ENCODE data around the gene MFSD12.

MFSD12 gene

DNA sequence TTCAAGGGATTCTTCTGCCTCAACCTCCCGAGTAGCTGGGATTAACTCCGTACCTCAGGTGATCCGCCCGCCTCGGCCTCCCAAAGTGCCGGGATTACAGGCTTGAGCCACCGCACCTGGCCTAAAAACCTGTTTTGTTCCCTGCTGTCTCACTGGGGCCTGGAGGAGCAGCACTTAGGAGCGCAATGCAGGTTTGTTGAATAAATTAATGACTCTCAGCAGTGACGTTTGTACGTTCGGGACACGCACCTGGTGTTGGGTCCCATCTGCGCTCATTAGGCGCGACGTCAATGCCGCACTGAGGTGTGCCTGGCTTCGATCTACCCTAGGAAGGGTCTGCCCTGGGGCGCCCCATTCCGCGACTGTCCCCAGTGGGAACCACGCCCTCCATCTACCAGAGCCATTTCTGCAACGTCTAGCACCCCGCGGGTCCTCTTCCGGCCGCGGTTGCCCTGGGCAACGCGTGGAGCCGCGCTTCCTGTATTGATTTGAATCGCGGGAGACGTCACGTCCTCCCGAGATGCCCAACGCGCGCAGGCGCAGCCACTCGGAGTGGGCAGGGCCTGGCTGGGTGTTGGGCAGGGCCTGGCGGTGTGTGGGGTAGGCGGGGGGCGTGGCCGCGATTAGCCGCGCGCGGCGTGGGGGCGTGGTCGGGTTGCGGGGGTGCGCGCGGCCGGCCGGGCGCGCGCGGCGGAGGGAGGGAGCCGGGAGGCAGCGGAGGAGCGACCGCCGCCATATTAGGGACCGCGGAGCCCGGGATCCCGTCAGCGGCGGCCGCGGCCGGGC lies 51.6 kb downstream of the MFSD12 start, which contains the start of gene FZR1:
Gene FZR1 (plus strand): TSS at position 714 of the 786 bp plus-strand sequence. CDS start 16,679 bp downstream, outside the sequence.
- Histone ChIP-seq H3K4me3 (ENCODE audit: low read length) (peak within 1 kb of the TSS; percentile 69), H3K36me3 (ENCODE audit: control insufficient read depth, low read depth, low read length) (no peaks in the 10 kb centered on the region), H3K9ac (ENCODE audit: low read length) (peak within 1 kb of the TSS; percentile 67), H3K4me1 (ENCODE audit: control insufficient read depth, low read depth, low read length) (no peaks in the 10 kb centered on the region), H3K9me3 (ENCODE audit: control insufficient read depth, low read depth, low read length) (no peaks in the 10 kb centered on the region), H3K27ac (ENCODE audit: low read length) (peak within 1 kb of the TSS; percentile 88), H3K27me3 (ENCODE audit: control insufficient read depth, insufficient read depth, low read length) (no peaks in the 10 kb centered on the region)

DNA sequence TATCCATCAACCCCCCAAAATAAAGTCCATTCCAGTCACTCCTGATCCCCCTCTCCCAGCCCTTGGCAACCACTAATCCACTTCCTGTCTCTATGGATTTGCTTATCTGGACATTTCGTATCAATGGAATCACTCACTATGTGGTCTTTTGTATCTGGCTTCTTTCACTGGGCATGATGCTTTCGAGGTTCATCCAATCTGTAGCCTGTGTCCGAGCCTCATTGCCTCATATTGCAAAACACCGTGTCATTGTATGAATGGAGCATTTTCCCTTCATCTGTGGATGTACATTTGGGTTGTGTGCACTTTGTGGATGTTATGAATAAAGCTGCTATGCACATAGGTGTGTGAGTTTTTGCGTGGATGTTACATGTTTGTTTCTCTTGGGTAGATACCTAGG lies 52.7 kb downstream of the MFSD12 start:
- H3K4me1 ChIP-seq (ENCODE audit: control insufficient read depth, low read depth, low read length), result no peaks in the 10 kb centered on the region
- H3K27ac ChIP-seq (ENCODE audit: low read length), result peak overlapping the region; percentile 37
- no peaks in the 10 kb centered on the region for H3K36me3 ChIP-seq (ENCODE audit: control insufficient read depth, low read depth, low read length)
- H3K9me3 ChIP-seq (ENCODE audit: control insufficient read depth, low read depth, low read length), result no peaks in the 10 kb centered on the region
- H3K4me3 ChIP-seq (ENCODE audit: low read length), result no peak overlapping the region
- no peaks in the 10 kb centered on the region for H3K27me3 ChIP-seq (ENCODE audit: control insufficient read depth, insufficient read depth, low read length)
- H3K9ac ChIP-seq (ENCODE audit: low read length), result peak overlapping the region; percentile 67

DNA sequence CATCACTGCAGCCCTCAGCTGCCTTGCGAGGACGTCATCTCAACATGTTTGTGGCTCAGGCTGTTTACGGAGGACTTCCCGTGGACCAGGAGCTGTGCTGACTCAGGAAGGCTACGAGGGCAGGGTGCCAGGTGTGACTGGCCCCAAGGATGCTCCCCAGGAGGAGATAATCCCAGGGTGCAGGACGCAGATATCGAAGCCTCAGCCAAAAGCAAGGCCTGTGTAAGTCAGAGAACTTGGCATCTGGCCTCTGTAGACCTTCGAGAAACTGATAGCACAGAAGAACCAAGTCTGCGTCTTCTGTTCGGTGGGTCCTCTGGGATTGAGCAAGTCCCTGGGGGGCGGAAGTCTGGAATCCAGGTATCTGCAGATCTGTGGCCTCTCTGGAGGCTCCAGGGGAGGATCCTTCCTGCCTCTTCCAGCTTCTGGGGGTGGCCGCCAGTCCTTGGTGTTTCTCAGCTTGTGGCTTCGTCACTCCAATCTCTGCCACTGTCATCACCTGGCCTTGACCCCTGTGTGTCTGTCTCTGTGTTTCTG lies 54.3 kb downstream of the MFSD12 start:
- Histone ChIP-seq H3K4me1 (ENCODE audit: control insufficient read depth, low read depth, low read length) (no peaks in the 10 kb centered on the region), H3K9me3 (ENCODE audit: control insufficient read depth, low read depth, low read length) (no peaks in the 10 kb centered on the region), H3K4me3 (ENCODE audit: low read length) (no peak overlapping the region), H3K27ac (ENCODE audit: low read length) (no peak overlapping the region), H3K9ac (ENCODE audit: low read length) (no peak overlapping the region), H3K36me3 (ENCODE audit: control insufficient read depth, low read depth, low read length) (no peaks in the 10 kb centered on the region), H3K27me3 (ENCODE audit: control insufficient read depth, insufficient read depth, low read length) (no peaks in the 10 kb centered on the region)

DNA sequence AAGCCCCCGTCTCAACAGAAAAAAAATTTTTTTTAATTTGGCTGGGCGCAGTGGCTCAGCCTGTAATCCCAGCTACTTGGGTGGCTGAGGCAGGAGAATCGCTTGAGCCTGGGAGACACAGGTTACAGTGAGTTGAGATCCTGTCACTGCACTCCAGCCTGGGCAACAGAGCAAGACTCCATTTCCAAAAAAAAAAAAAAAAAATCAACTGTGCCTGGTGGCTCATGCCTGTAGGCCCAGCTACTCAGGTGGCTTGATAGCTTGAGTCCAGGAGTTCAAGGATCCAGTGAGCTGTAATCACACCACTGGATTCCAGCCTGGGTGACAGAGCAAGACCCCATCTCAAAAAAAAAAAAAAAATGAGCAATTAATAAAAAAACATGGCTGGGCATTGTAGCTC lies 55.6 kb downstream of the MFSD12 start:
- Histone ChIP-seq H3K27ac (ENCODE audit: low read length) (no peak overlapping the region), H3K27me3 (ENCODE audit: control insufficient read depth, insufficient read depth, low read length) (no peaks in the 10 kb centered on the region), H3K4me3 (ENCODE audit: low read length) (no peak overlapping the region), H3K9ac (ENCODE audit: low read length) (no peak overlapping the region), H3K36me3 (ENCODE audit: control insufficient read depth, low read depth, low read length) (no peaks in the 10 kb centered on the region), H3K4me1 (ENCODE audit: control insufficient read depth, low read depth, low read length) (no peaks in the 10 kb centered on the region), H3K9me3 (ENCODE audit: control insufficient read depth, low read depth, low read length) (no peaks in the 10 kb centered on the region)

DNA sequence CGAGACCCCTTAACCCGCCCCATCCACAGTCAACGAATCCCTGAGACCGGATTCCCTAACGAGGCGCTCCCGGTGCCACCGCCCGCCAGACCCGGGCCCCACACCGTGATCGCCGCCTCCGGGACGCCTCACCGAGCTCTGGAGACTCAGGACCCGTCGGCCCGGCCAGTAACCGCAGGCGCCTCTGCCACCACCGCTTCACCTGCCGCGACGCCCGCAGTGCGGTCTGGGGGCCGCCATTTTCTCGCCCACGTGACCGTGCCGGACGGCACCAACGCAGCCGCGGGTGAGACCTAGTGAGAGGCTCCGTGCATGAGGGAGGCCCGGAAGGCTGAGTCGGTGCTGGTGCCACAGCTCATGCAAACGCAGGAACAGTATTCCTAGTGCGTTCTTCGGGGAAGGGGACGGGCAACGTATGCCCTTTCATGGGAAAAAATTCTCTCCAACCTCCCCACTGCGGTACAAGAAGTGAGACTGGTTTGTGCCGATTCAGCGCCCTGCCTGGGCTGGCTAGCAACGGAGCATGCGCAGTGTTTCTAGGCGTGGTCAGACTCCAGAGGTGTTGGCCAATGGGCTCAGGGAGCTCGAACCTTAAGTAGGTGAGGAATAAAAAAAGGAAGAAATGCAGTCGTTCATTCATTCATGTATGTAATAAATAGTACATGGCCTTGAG lies 56.8 kb downstream of the MFSD12 start, which contains the start of gene DOHH:
Gene DOHH (minus strand): TSS at position 246 of the 673 bp plus-strand sequence. CDS start 3,860 bp downstream, outside the sequence.
- peaks cover 6% of the 10 kb centered on the region for H3K36me3 ChIP-seq (ENCODE audit: control insufficient read depth, low read depth, low read length)
- H3K9ac ChIP-seq (ENCODE audit: low read length), result peak within 1 kb of the TSS; percentile 94
- H3K4me3 ChIP-seq (ENCODE audit: low read length), result peak within 1 kb of the TSS; percentile 99
- H3K9me3 ChIP-seq (ENCODE audit: control insufficient read depth, low read depth, low read length), result no peaks in the 10 kb centered on the region
- peak within 1 kb of the TSS; percentile 98 for H3K27ac ChIP-seq (ENCODE audit: low read length)
- H3K27me3 ChIP-seq (ENCODE audit: control insufficient read depth, insufficient read depth, low read length), result no peaks in the 10 kb centered on the region
- no peaks in the 10 kb centered on the region for H3K4me1 ChIP-seq (ENCODE audit: control insufficient read depth, low read depth, low read length)

DNA sequence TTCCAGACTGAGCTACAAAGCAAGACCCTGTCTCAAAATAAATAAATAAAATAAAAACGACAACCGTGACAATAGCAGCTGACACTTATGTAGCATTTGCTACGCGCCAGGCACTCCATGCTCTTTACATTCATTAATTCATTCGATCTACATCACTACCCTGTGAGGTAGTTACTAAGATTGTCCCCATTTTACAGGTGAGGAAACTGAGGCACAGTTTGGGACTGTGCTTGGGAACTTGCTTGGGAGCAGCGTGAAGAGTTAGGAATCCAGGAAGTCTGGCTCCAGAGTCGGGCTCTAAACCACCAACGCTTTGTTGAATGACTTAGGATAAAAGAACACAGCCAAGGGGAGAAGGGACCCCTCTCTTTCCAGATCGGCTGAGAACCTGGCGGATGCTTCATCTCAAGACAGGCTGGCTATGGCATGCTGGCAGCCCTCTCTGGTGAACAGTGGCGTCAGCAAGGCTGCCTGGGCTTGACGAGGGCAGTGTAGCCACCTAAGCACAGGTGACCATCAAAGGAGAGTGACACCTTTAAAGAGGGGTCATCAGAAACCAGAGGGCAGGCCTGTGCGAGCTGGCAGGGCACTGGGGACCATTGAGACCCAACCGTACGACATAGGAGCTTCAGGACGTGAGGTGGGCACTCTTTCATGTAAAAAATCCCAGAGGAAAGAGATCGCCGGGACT lies 57.5 kb downstream of the MFSD12 start:
- peak overlapping the region; percentile 99 for H3K4me3 ChIP-seq (ENCODE audit: low read length)
- no peaks in the 10 kb centered on the region for H3K4me1 ChIP-seq (ENCODE audit: control insufficient read depth, low read depth, low read length)
- peaks cover 6% of the 10 kb centered on the region for H3K36me3 ChIP-seq (ENCODE audit: control insufficient read depth, low read depth, low read length)
- peak overlapping the region; percentile 98 for H3K27ac ChIP-seq (ENCODE audit: low read length)
- H3K27me3 ChIP-seq (ENCODE audit: control insufficient read depth, insufficient read depth, low read length), result no peaks in the 10 kb centered on the region
- no peaks in the 10 kb centered on the region for H3K9me3 ChIP-seq (ENCODE audit: control insufficient read depth, low read depth, low read length)
- peak overlapping the region; percentile 94 for H3K9ac ChIP-seq (ENCODE audit: low read length)

DNA sequence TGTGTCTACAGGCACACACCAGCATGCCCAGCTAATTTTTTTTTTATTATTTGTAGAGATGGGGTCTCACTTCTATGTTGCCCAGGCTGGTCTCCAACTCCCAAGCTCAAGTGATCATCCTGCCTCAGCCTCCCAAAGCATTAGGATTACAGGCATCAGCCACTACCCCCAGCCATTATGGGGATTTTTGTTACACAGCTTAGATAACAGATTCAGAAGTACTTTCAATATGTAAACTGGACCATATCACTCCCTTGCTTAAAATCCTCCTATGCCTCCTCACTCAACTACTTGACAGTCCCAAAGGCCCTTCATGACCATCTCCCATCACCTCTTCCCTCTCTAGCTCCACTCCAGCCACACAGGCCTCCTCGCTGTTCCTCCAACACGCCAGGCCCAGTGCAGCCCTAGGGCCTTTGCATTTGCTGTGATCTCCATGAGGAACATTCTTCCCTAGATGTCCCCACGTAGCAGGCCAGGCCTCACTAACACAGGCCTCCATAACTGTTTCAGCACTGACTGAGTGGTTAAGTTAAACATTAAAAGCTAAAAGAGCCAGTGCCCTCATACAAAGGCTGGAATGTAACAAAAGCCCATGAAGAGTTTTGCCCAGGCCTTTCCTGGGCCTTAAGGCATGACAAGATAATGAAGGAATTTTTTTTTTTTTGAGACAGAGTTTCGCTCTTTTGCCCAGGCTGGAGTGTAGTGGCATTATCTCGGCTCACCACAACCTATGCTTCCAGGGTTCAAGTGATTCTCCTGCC lies 59.4 kb downstream of the MFSD12 start:
- Histone ChIP-seq H3K27ac (ENCODE audit: low read length) (no peak overlapping the region), H3K9me3 (ENCODE audit: control insufficient read depth, low read depth, low read length) (no peaks in the 10 kb centered on the region), H3K4me3 (ENCODE audit: low read length) (no peak overlapping the region), H3K36me3 (ENCODE audit: control insufficient read depth, low read depth, low read length) (peaks cover 6% of the 10 kb centered on the region), H3K27me3 (ENCODE audit: control insufficient read depth, insufficient read depth, low read length) (no peaks in the 10 kb centered on the region), H3K9ac (ENCODE audit: low read length) (no peak overlapping the region), H3K4me1 (ENCODE audit: control insufficient read depth, low read depth, low read length) (no peaks in the 10 kb centered on the region)

DNA sequence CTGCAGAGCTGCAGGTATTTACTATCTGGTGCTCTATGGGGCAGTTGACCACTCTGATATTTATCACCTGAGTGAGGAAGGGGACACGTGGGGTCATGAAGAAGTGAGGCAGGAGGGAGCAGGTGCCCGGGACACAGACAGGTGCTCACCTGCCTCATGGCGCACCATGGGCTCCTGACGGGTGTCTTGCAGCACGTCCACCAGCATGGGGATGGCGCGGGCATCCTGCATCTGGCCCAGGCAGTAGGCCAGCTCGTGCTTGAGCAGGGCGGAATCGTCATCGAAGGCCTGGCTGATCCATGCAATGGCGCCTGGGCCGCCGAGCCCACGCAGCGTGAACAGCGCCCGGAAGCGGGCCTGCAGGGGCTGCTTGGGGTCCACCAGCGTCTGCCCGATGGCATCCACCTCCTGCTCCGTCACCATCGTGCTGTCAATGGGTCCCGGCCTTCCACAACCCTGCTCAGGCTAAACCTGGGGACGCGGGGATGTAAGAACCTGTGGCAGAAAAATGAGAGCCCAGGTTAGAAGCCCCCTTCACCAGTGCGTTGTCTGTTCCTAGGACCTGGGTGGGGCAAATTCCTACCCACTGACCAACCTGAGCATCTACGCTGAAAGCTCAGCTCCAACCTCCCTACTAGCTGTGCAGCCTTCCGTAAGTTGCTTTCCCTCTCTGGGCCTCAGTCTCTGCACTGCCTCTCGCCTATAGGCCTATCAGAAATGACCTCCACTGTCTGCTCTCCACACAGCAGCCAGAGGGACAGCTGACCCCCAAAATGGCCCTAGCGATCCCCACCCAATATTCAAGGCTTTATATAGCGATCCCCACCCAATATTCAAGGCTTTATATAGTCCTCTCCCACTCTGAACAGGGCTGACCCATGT lies 60.8 kb downstream of the MFSD12 start:
- Histone ChIP-seq H3K4me1 (ENCODE audit: control insufficient read depth, low read depth, low read length) (no peaks in the 10 kb centered on the region), H3K9me3 (ENCODE audit: control insufficient read depth, low read depth, low read length) (no peaks in the 10 kb centered on the region), H3K4me3 (ENCODE audit: low read length) (no peak overlapping the region), H3K36me3 (ENCODE audit: control insufficient read depth, low read depth, low read length) (peaks cover 6% of the 10 kb centered on the region), H3K27ac (ENCODE audit: low read length) (no peak overlapping the region), H3K9ac (ENCODE audit: low read length) (no peak overlapping the region), H3K27me3 (ENCODE audit: control insufficient read depth, insufficient read depth, low read length) (no peaks in the 10 kb centered on the region)

DNA sequence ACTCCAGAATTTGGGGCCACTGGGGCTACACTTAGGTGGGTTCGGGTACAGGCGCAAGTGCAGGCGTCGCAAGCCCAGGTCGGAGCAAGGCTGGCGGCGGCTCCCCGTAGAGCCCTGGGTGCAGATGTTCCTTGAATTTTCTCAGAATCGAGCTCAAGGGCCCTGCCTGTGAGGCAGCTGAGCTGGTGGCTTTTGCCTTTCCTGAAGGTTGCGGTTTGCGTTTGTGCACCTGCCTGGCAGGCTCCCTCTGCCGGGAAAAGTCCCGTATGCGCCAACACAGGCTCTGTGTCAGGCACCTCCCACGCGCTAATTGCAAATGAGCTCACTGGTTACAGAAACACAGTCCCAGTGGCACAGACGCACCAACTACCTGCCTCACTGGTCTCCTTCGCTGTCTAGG lies 62.8 kb downstream of the MFSD12 start:
- no peaks in the 10 kb centered on the region for H3K4me1 ChIP-seq (ENCODE audit: control insufficient read depth, low read depth, low read length)
- H3K4me3 ChIP-seq (ENCODE audit: low read length), result no peak overlapping the region
- no peak overlapping the region for H3K9ac ChIP-seq (ENCODE audit: low read length)
- H3K27ac ChIP-seq (ENCODE audit: low read length), result no peak overlapping the region
- H3K27me3 ChIP-seq (ENCODE audit: control insufficient read depth, insufficient read depth, low read length), result no peaks in the 10 kb centered on the region
- no peaks in the 10 kb centered on the region for H3K9me3 ChIP-seq (ENCODE audit: control insufficient read depth, low read depth, low read length)
- peaks cover 6% of the 10 kb centered on the region for H3K36me3 ChIP-seq (ENCODE audit: control insufficient read depth, low read depth, low read length)

All from iPS-18a (cell line).